Loucy (cell line): ENCODE measurements around the gene MEIKIN.

Source experiments
- H2AFZ ChIP-seq: fragments of 200-600 bp; sonication (generic); 2 replicates; pipeline ENCODE4 v1.6.0; 2016; ENCODE audit warnings: antibody characterized with exemption, mild to moderate bottlenecking, low read length, moderate library complexity
- H3F3A ChIP-seq: fragments of 200-600 bp; 2 replicates; pipeline ENCODE4 v1.6.0; 2016; ENCODE audit warnings: antibody characterized with exemption, low read depth, mild to moderate bottlenecking
- H3K27me3 ChIP-seq: fragments of 200-600 bp; sonication (generic); 2 replicates; pipeline ENCODE4 v1.6.1; 2014; ENCODE audit warnings: low read length, mild to moderate bottlenecking; ENCODE audit not compliant: insufficient read depth, poor library complexity, severe bottlenecking
- H3K36me3 ChIP-seq: fragments of 200-600 bp; sonication (generic); 2 replicates; pipeline ENCODE4 v1.6.1; 2016; ENCODE audit warnings: low read length; ENCODE audit not compliant: insufficient read depth
- H3K4me1 ChIP-seq: fragments of 200-600 bp; sonication (generic); 2 replicates; pipeline ENCODE4 v1.5.1; 2014; ENCODE audit warnings: low read length, mild to moderate bottlenecking; ENCODE audit not compliant: insufficient read depth, poor library complexity, severe bottlenecking
- H3K4me2 ChIP-seq: fragments of 200-600 bp; sonication (generic); 2 replicates; pipeline ENCODE4 v1.6.0; 2014; ENCODE audit warnings: antibody characterized with exemption, low read length, low read depth, mild to moderate bottlenecking; ENCODE audit not compliant: poor library complexity, severe bottlenecking
- H3K4me3 ChIP-seq: fragments of 200-600 bp; sonication (generic); 2 replicates; pipeline ENCODE4 v1.5.1; 2014; ENCODE audit warnings: low read length, mild to moderate bottlenecking, mixed read lengths; ENCODE audit not compliant: poor library complexity, severe bottlenecking
- H3K79me2 ChIP-seq: fragments of 200-600 bp; sonication (generic); 2 replicates; pipeline ENCODE4 v1.6.1; 2014; ENCODE audit warnings: low read length; ENCODE audit not compliant: insufficient read depth
- H3K9ac ChIP-seq: fragments of 200-600 bp; sonication (generic); 2 replicates; pipeline ENCODE4 v1.6.0; 2014; ENCODE audit warnings: mild to moderate bottlenecking, low read depth, low read length, moderate library complexity; ENCODE audit not compliant: poor library complexity, severe bottlenecking
- H3K9me2 ChIP-seq: fragments of 200-600 bp; sonication (generic); replicated peaks from 2 replicates; pipeline ENCODE4 v1.6.1; 2016; ENCODE audit warnings: low read depth, low read length, mixed read lengths
- H3K9me3 ChIP-seq: fragments of 200-600 bp; sonication (generic); 2 replicates; pipeline ENCODE4 v1.6.1; 2014; ENCODE audit warnings: mild to moderate bottlenecking, antibody characterized with exemption, low read length, low read depth; ENCODE audit not compliant: insufficient read depth
- H4K20me1 ChIP-seq: fragments of 200-600 bp; sonication (generic); 2 replicates; pipeline ENCODE4 v1.6.0; 2014; ENCODE audit warnings: antibody characterized with exemption, low read length, mild to moderate bottlenecking; ENCODE audit not compliant: insufficient read depth, poor library complexity, severe bottlenecking
- EZH2phosphoT487 ChIP-seq: fragments of 200-600 bp; IDR thresholded peaks from 2 replicates; pipeline ENCODE4 v1.6.1; 2018; ENCODE audit warnings: antibody characterized with exemption, mild to moderate bottlenecking, moderate library complexity, borderline replicate concordance
- TF ChIP-seq, protein P1 (sequence below): fragments of 200-600 bp; sonication (generic); conservative IDR thresholded peaks from 2 replicates; pipeline ENCODE4 v1.5.1; 2014; ENCODE audit warnings: mild to moderate bottlenecking, antibody characterized with exemption, low read length

Gene MEIKIN

DNA sequence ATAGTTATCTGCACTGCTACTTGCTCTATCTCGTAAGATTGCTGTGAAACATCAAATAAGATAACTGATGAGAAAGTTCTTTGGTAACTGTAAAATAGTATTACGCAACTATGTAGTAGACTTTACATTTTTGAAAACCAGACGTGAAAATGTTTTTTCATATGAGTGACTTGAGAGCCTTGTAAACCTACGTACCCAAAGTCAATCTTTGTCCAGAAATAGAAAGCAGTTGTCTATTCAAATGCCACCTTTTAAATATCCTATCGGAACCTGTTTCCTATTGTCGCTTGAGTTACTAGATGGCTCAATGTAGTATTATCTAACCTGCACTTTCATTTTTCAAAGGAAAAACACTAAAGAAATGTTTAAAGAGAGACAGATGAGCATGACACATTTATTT, 150.2 kb downstream of the MEIKIN start:
- Histone ChIP-seq H4K20me1 (peaks cover 40% of the 10 kb centered on the region), H3K4me2 (peak overlapping the region; percentile 94), H3K9me2 (no peaks in the 10 kb centered on the region)

DNA sequence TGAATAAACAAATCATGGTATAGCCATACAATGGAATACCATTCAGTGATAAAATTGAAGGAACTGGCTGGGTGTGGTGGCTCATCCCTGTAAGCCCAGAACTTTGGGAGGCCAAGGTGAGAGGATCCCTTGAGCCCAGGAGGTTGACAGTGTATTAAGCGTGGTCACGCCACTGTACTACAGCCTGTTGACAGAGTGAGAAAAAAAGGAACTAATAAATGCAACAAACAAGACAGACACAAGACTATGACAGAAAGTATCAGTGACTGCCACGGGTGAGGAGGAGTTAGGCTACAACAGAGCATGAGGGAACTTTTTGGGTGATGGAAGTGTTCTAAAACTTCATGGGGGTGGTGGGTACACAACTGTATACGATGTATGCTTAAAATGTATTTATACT, 150.9 kb downstream of the MEIKIN start:
- peaks cover 71% of the 10 kb centered on the region for H3K79me2 ChIP-seq
- no peaks in the 10 kb centered on the region for H3K36me3 ChIP-seq
- H3K9me3 ChIP-seq, result no peaks in the 10 kb centered on the region
- H2AFZ ChIP-seq, result no peak overlapping the region
- H4K20me1 ChIP-seq, result peaks cover 40% of the 10 kb centered on the region
- peak overlapping the region; percentile 94 for H3K9ac ChIP-seq
- no peaks in the 10 kb centered on the region for H3K9me2 ChIP-seq
- peaks cover 31% of the 10 kb centered on the region for H3K4me1 ChIP-seq
- H3K4me2 ChIP-seq, result peak overlapping the region; percentile 94
- H3K27me3 ChIP-seq, result no peaks in the 10 kb centered on the region
- peak overlapping the region; percentile 77 for H3K4me3 ChIP-seq
- no peak for TF ChIP-seq EZH2phosphoT487
- TF ChIP-seq, protein P1, sequence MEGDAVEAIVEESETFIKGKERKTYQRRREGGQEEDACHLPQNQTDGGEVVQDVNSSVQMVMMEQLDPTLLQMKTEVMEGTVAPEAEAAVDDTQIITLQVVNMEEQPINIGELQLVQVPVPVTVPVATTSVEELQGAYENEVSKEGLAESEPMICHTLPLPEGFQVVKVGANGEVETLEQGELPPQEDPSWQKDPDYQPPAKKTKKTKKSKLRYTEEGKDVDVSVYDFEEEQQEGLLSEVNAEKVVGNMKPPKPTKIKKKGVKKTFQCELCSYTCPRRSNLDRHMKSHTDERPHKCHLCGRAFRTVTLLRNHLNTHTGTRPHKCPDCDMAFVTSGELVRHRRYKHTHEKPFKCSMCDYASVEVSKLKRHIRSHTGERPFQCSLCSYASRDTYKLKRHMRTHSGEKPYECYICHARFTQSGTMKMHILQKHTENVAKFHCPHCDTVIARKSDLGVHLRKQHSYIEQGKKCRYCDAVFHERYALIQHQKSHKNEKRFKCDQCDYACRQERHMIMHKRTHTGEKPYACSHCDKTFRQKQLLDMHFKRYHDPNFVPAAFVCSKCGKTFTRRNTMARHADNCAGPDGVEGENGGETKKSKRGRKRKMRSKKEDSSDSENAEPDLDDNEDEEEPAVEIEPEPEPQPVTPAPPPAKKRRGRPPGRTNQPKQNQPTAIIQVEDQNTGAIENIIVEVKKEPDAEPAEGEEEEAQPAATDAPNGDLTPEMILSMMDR, result no peak
- H3F3A ChIP-seq, result no peaks in the 10 kb centered on the region

More for the DNA sequence above, 150.2 kb downstream of the MEIKIN start:
- H3K27me3 ChIP-seq, result no peaks in the 10 kb centered on the region
- TF ChIP-seq EZH2phosphoT487, result no peak
- TF ChIP-seq, protein P1, result no peak
- H3K4me3 ChIP-seq, result peak overlapping the region; percentile 77
- peaks cover 29% of the 10 kb centered on the region for H3K4me1 ChIP-seq
- no peak overlapping the region for H2AFZ ChIP-seq
- H3K79me2 ChIP-seq, result peaks cover 65% of the 10 kb centered on the region
- no peaks in the 10 kb centered on the region for H3F3A ChIP-seq
- no peaks in the 10 kb centered on the region for H3K36me3 ChIP-seq
- H3K9me3 ChIP-seq, result no peaks in the 10 kb centered on the region
- peak overlapping the region; percentile 94 for H3K9ac ChIP-seq

DNA sequence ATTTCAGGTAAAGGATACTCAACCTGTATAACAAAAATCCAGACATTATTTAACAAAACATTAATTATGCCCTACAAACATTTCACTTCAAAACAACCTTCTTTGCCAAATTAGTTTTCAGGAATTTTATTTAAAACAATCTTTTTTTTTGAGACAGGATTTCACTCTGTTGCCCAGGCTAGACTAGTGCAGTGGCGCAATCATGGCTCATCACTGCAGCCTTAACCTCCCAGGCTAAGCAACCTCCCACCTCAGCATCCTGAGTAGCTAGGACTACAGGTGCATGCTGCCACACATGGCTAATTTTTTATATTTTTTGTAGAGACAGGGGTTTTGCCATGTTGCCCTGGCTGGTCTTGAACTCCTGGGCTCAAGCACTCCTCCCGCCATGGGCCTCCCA, 152.6 kb downstream of the MEIKIN start:
- no peaks in the 10 kb centered on the region for H3K9me2 ChIP-seq
- peak overlapping the region; percentile 77 for H3K4me3 ChIP-seq
- H3K4me1 ChIP-seq, result peaks cover 33% of the 10 kb centered on the region
- H3K9me3 ChIP-seq, result no peaks in the 10 kb centered on the region
- H3K4me2 ChIP-seq, result peak overlapping the region; percentile 74
- no peak overlapping the region for H2AFZ ChIP-seq
- H4K20me1 ChIP-seq, result peaks cover 40% of the 10 kb centered on the region
- no peaks in the 10 kb centered on the region for H3K27me3 ChIP-seq
- H3F3A ChIP-seq, result no peaks in the 10 kb centered on the region
- H3K79me2 ChIP-seq, result peaks cover 85% of the 10 kb centered on the region
- TF ChIP-seq, protein P1, result no peak
- H3K9ac ChIP-seq, result peak overlapping the region; percentile 4
- no peaks in the 10 kb centered on the region for H3K36me3 ChIP-seq
